Astrocyte (in vitro differentiated cells and primary cell): Measurements from ENCODE around the gene PACSIN1. TPM values are rescaled to one million over a fixed set of nuclear protein-coding genes. Genes with fewer than 3 reads are reported as not detected.

Experiments
- DNase-seq: peaks from one replicate; pipeline ENCODE4 v3.0.0-alpha.2; 2010; ENCODE audit warnings: low read depth
- FAIRE-seq: peaks from 2 replicates; lab custom pipeline; 2011; peaks lifted over from hg19 to GRCh38; lab: Jason Lieb, UNC
- H2AFZ ChIP-seq: 2 replicates; pipeline ENCODE4 v1.6.0; 2012; ENCODE audit warnings: low read depth, low read length, inconsistent platforms
- H3K27ac ChIP-seq: 2 replicates; pipeline ENCODE4 v1.5.1; 2011; ENCODE audit warnings: low read depth, low read length, inconsistent platforms
- H3K27me3 ChIP-seq: 2 replicates; pipeline ENCODE4 v1.6.0; 2011; ENCODE audit warnings: low read length, inconsistent platforms; ENCODE audit not compliant: insufficient read depth
- H3K36me3 ChIP-seq: 2 replicates; pipeline ENCODE4 v1.5.1; 2011; ENCODE audit warnings: low read length, inconsistent platforms; ENCODE audit not compliant: insufficient read depth
- H3K4me1 ChIP-seq: 2 replicates; pipeline ENCODE4 v1.5.1; 2011; ENCODE audit warnings: low read length, inconsistent platforms; ENCODE audit not compliant: insufficient read depth
- H3K4me2 ChIP-seq: 2 replicates; pipeline ENCODE4 v1.6.0; 2012; ENCODE audit warnings: low read length, inconsistent platforms
- H3K4me3 ChIP-seq: 2 replicates; pipeline ENCODE4 v1.5.1; 2011; ENCODE audit warnings: low read depth, mild to moderate bottlenecking, low read length, inconsistent platforms; ENCODE audit not compliant: insufficient read depth
- H3K79me2 ChIP-seq: 2 replicates; pipeline ENCODE4 v1.6.0; 2012; ENCODE audit warnings: mild to moderate bottlenecking, low read length, inconsistent platforms; ENCODE audit not compliant: insufficient read depth
- H3K9ac ChIP-seq: 2 replicates; pipeline ENCODE4 v1.6.0; 2012; ENCODE audit warnings: mild to moderate bottlenecking, low read length, inconsistent platforms
- H3K9me3 ChIP-seq: 2 replicates; pipeline ENCODE4 v1.5.1; 2012; ENCODE audit warnings: low read depth, mild to moderate bottlenecking, low read length, inconsistent platforms; ENCODE audit not compliant: insufficient read depth
- H4K20me1 ChIP-seq: 2 replicates; pipeline ENCODE4 v1.6.0; 2012; ENCODE audit warnings: low read length, inconsistent platforms; ENCODE audit not compliant: insufficient read depth
- H3K27ac Mint-ChIP-seq: one replicate; pipeline ENCODE4 v1.8.0; 2021; ENCODE audit warnings: mild to moderate bottlenecking, mixed read lengths; ENCODE audit not compliant: unreplicated experiment
- H3K27me3 Mint-ChIP-seq: one replicate; pipeline ENCODE4 v1.8.0; 2021; ENCODE audit warnings: low read depth, mixed read lengths; ENCODE audit not compliant: unreplicated experiment
- H3K36me3 Mint-ChIP-seq: one replicate; pipeline ENCODE4 v1.8.0; 2021; ENCODE audit warnings: low read depth, mixed read lengths; ENCODE audit not compliant: unreplicated experiment
- H3K4me1 Mint-ChIP-seq: one replicate; pipeline ENCODE4 v1.8.0; 2021; ENCODE audit warnings: low read depth, mixed read lengths; ENCODE audit not compliant: unreplicated experiment
- H3K4me3 Mint-ChIP-seq: one replicate; pipeline ENCODE4 v1.8.0; 2021; ENCODE audit warnings: mild to moderate bottlenecking, moderate library complexity, mixed read lengths; ENCODE audit not compliant: unreplicated experiment
- H3K9me3 Mint-ChIP-seq: one replicate; pipeline ENCODE4 v1.8.0; 2021; ENCODE audit warnings: mild to moderate bottlenecking, mixed read lengths; ENCODE audit not compliant: unreplicated experiment
- CTCF ChIP-seq: IDR thresholded peaks from 2 replicates; pipeline ENCODE4 v1.5.1; 2011; ENCODE audit warnings: low read depth, mild to moderate bottlenecking, inconsistent platforms, low read length, moderate library complexity; ENCODE audit not compliant: insufficient read depth
- EZH2 ChIP-seq: IDR thresholded peaks from 2 replicates; pipeline ENCODE4 v1.6.1; 2012; ENCODE audit warnings: mild to moderate bottlenecking, low read length, inconsistent platforms; ENCODE audit not compliant: insufficient read depth
- total RNA-seq: library from RNA; stranded (reverse); gene quantifications from 2 replicates; pipeline ENCODE4 v1.2.1, GENCODE V29; 2021

PACSIN1 gene
- total RNA-seq, 1 donor from 2014 or later: 0.32 TPM

GRCh38 chr6:34517461-34517881 is 51.6 kb downstream of the PACSIN1 start:
- Histone ChIP-seq H3K4me3 (no peak overlapping the region), H3K79me2 (no peaks in the 10 kb centered on the region), H2AFZ (no peak overlapping the region), H3K27ac (no peak overlapping the region), H3K36me3 (no peaks in the 10 kb centered on the region), H3K27me3 (peaks cover 7% of the 10 kb centered on the region), H4K20me1 (no peaks in the 10 kb centered on the region), H3K9ac (no peak overlapping the region), H3K4me2 (no peak overlapping the region), H3K9me3 (no peaks in the 10 kb centered on the region), H3K4me1 (peaks cover 5% of the 10 kb centered on the region)
- Mint-ChIP-seq H3K27me3 (peaks cover 53% of the 10 kb centered on the region), H3K27ac (no peak overlapping the region), H3K4me1 (no peaks in the 10 kb centered on the region), H3K9me3 (peaks cover 3% of the 10 kb centered on the region), H3K36me3 (no peaks in the 10 kb centered on the region), H3K4me3 (no peak overlapping the region)
- DNase-seq (no peak), FAIRE-seq (no peak)
- no peak for TF ChIP-seq EZH2
- TF ChIP-seq CTCF: no peak

GRCh38 chr6:34517966-34518365 is 52.1 kb downstream of the PACSIN1 start:
- no peak overlapping the region for H2AFZ ChIP-seq
- no peak overlapping the region for H3K9ac ChIP-seq
- Mint-ChIP-seq H3K27ac (no peak overlapping the region), H3K27me3 (peaks cover 58% of the 10 kb centered on the region), H3K9me3 (peaks cover 3% of the 10 kb centered on the region), H3K36me3 (no peaks in the 10 kb centered on the region), H3K4me1 (no peaks in the 10 kb centered on the region), H3K4me3 (no peak overlapping the region)
- H4K20me1 ChIP-seq: no peaks in the 10 kb centered on the region
- H3K4me3 ChIP-seq: no peak overlapping the region
- TF ChIP-seq CTCF (no peak), EZH2 (no peak)
- DNase-seq (no peak), FAIRE-seq (no peak)
- H3K27me3 ChIP-seq: peaks cover 7% of the 10 kb centered on the region
- no peaks in the 10 kb centered on the region for H3K36me3 ChIP-seq
- no peaks in the 10 kb centered on the region for H3K79me2 ChIP-seq
- no peaks in the 10 kb centered on the region for H3K9me3 ChIP-seq
- H3K4me1 ChIP-seq: peaks cover 5% of the 10 kb centered on the region
- no peak overlapping the region for H3K27ac ChIP-seq
- H3K4me2 ChIP-seq: no peak overlapping the region

GRCh38 chr6:34518669-34519365 is 52.9 kb downstream of the PACSIN1 start:
- no peak overlapping the region for H3K4me3 Mint-ChIP-seq
- TF ChIP-seq CTCF (no peak), EZH2 (no peak)
- no peaks in the 10 kb centered on the region for H3K79me2 ChIP-seq
- H4K20me1 ChIP-seq: no peaks in the 10 kb centered on the region
- no peak overlapping the region for H3K9ac ChIP-seq
- FAIRE-seq: no peak
- H2AFZ ChIP-seq: no peak overlapping the region
- H3K27me3 ChIP-seq: peaks cover 7% of the 10 kb centered on the region
- no peak for DNase-seq
- H3K27ac Mint-ChIP-seq: no peak overlapping the region
- H3K27me3 Mint-ChIP-seq: peaks cover 54% of the 10 kb centered on the region
- no peak overlapping the region for H3K27ac ChIP-seq
- H3K9me3 ChIP-seq: no peaks in the 10 kb centered on the region
- H3K4me1 ChIP-seq: peaks cover 5% of the 10 kb centered on the region
- H3K9me3 Mint-ChIP-seq: peaks cover 3% of the 10 kb centered on the region
- no peaks in the 10 kb centered on the region for H3K36me3 ChIP-seq
- H3K4me1 Mint-ChIP-seq: no peaks in the 10 kb centered on the region
- no peak overlapping the region for H3K4me2 ChIP-seq
- no peak overlapping the region for H3K4me3 ChIP-seq
- H3K36me3 Mint-ChIP-seq: no peaks in the 10 kb centered on the region
